H1 (cell line): ENCODE measurements around the gene VSTM4. TPM values are rescaled to one million over a fixed set of nuclear protein-coding genes. Genes with fewer than 3 reads are reported as not detected.

ENCODE experiments used
- CTCF ChIA-PET: fragments of 300-600 bp; sonication (Branson Sonifier 250); formaldehyde crosslinking; loops from one replicate; lab custom pipeline; 2021; ENCODE audit not compliant: partially characterized antibody; lab: Charles Lee
- POLR2A ChIA-PET: fragments of 300-600 bp; sonication (Branson Sonifier 250); formaldehyde crosslinking; loops from one replicate; lab custom pipeline; 2021; ENCODE audit warnings: inconsistent platforms; ENCODE audit not compliant: partially characterized antibody; lab: Charles Lee
- DNase-seq, 2 experiments: peaks; one replicate each; pipeline versions ENCODE4 v3.0.0 to v3.0.0-alpha.2; 2010 to 2022; ENCODE audit warnings: low spot score in 2 of 2, low read depth in 1 of 2, mixed read lengths in 1 of 2
- FAIRE-seq: peaks from 2 replicates; lab custom pipeline; 2011; peaks lifted over from hg19 to GRCh38; lab: Jason Lieb, UNC
- H2AFZ ChIP-seq: 2 replicates; pipeline ENCODE4 v1.8.1; 2012; ENCODE audit warnings: low read length, inconsistent platforms
- H2AK5ac ChIP-seq: 2 replicates; pipeline ENCODE4 v1.6.1; 2013; ENCODE audit warnings: low read depth, low read length
- H2BK120ac ChIP-seq: replicated peaks from 2 replicates; pipeline ENCODE3; 2013; ENCODE audit warnings: low read depth, low read length, inconsistent platforms
- H2BK12ac ChIP-seq: 2 replicates; pipeline ENCODE4 v1.6.1; 2013; ENCODE audit warnings: low read depth, low read length
- H2BK15ac ChIP-seq: 2 replicates; pipeline ENCODE4 v1.6.1; 2013; ENCODE audit warnings: low read length
- H2BK20ac ChIP-seq: 2 replicates; pipeline ENCODE4 v1.6.1; 2013; ENCODE audit warnings: low read length
- H2BK5ac ChIP-seq: 2 replicates; pipeline ENCODE4 v1.6.1; 2013; ENCODE audit warnings: low read depth, low read length
- H3K14ac ChIP-seq: 2 replicates; pipeline ENCODE4 v1.6.1; 2013; ENCODE audit warnings: inconsistent platforms; ENCODE audit not compliant: insufficient read length
- H3K18ac ChIP-seq: 2 replicates; pipeline ENCODE4 v1.6.1; 2013; ENCODE audit warnings: low read length; ENCODE audit errors: extremely low read depth
- H3K23ac ChIP-seq: 2 replicates; pipeline ENCODE4 v1.6.1; 2013; ENCODE audit warnings: inconsistent platforms; ENCODE audit not compliant: insufficient read length
- H3K23me2 ChIP-seq: 2 replicates; pipeline ENCODE4 v1.6.1; 2013; ENCODE audit warnings: low read depth, low read length
- H3K27ac ChIP-seq: 2 replicates; pipeline ENCODE4 v1.6.1; 2011; ENCODE audit warnings: low read depth, low read length, inconsistent platforms
- H3K27me3 ChIP-seq, 4 experiments: replicated peaks in 1 of 4; 1 replicate in 1 of 4; 2 replicates in 3 of 4; pipeline versions ENCODE4 v1.6.1 to v1.8.1; 2011 to 2013; ENCODE audit warnings: low read length in 3 of 4, mild to moderate bottlenecking in 3 of 4, inconsistent platforms in 2 of 4, mixed read lengths in 2 of 4, moderate library complexity in 1 of 4; ENCODE audit not compliant: control insufficient read depth in 3 of 4, insufficient read depth in 3 of 4; ENCODE audit errors: extremely low read depth in 1 of 4
- H3K36me3 ChIP-seq, 4 experiments: 2 replicates each; pipeline versions ENCODE4 v1.6.1 to v1.8.1; 2011 to 2013; ENCODE audit warnings: mild to moderate bottlenecking in 4 of 4, low read length in 3 of 4, moderate library complexity in 2 of 4, control low read depth in 1 of 4, inconsistent platforms in 1 of 4; ENCODE audit not compliant: insufficient read depth in 4 of 4, control insufficient read depth in 2 of 4
- H3K4ac ChIP-seq: replicated peaks from 2 replicates; pipeline ENCODE3; 2013; ENCODE audit warnings: low read length, low read depth, mixed read lengths, inconsistent platforms; ENCODE audit not compliant: insufficient read length
- H3K4me1 ChIP-seq, 4 experiments: replicated peaks in 1 of 4; 1 replicate in 1 of 4; 2 replicates in 3 of 4; pipeline versions ENCODE4 v1.6.1 to v1.8.1; 2011 to 2013; ENCODE audit warnings: low read length in 3 of 4, inconsistent platforms in 2 of 4, mixed read lengths in 1 of 4; ENCODE audit not compliant: insufficient read depth in 4 of 4, control insufficient read depth in 3 of 4
- H3K4me2 ChIP-seq, 2 experiments: 2 replicates each; pipeline versions ENCODE4 v1.6.1 to v1.8.1; 2011 to 2013; ENCODE audit warnings: low read depth in 2 of 2, low read length in 2 of 2, control low read depth in 1 of 2, inconsistent platforms in 1 of 2, mild to moderate bottlenecking in 1 of 2; ENCODE audit not compliant: insufficient read depth in 1 of 2
- H3K4me3 ChIP-seq, 4 experiments: fragments of 200-600, 300-600 bp in 1 of 4; sonication (generic), shearing (Covaris generic), sonication (Bioruptor Twin) in 1 of 4; 2 replicates each; pipeline versions ENCODE4 v1.5.1 to v1.8.1; 2011 to 2016; ENCODE audit warnings: low read length in 4 of 4, low read depth in 3 of 4, control low read depth in 2 of 4, inconsistent platforms in 2 of 4, mild to moderate bottlenecking in 2 of 4, mixed read lengths in 1 of 4, moderate library complexity in 1 of 4; ENCODE audit not compliant: insufficient read depth in 2 of 4; ENCODE audit errors: extremely low read depth in 1 of 4
- H3K56ac ChIP-seq: replicated peaks from 2 replicates; pipeline ENCODE3; 2013; ENCODE audit warnings: low read depth, mild to moderate bottlenecking, mixed read lengths, low read length, inconsistent platforms; ENCODE audit not compliant: insufficient read length
- H3K79me1 ChIP-seq: 2 replicates; pipeline ENCODE4 v1.6.1; 2013; ENCODE audit warnings: low read depth, low read length, control low read depth
- H3K79me2 ChIP-seq, 2 experiments: 2 replicates each; pipeline versions ENCODE4 v1.6.1 to v1.8.1; 2012 to 2013; ENCODE audit warnings: low read length in 2 of 2, mild to moderate bottlenecking in 2 of 2, inconsistent platforms in 1 of 2; ENCODE audit not compliant: insufficient read depth in 2 of 2, control insufficient read depth in 1 of 2
- H3K9ac ChIP-seq, 4 experiments: replicated peaks in 1 of 4; 1 replicate in 1 of 4; 2 replicates in 3 of 4; pipeline versions ENCODE4 v1.6.1 to v1.8.1; 2011 to 2013; ENCODE audit warnings: low read depth in 3 of 4, low read length in 3 of 4, control low read depth in 2 of 4, mild to moderate bottlenecking in 2 of 4, moderate library complexity in 2 of 4, inconsistent platforms in 1 of 4; ENCODE audit errors: extremely low read depth in 1 of 4
- H3K9me3 ChIP-seq, 2 experiments: 2 replicates each; pipeline versions ENCODE4 v1.6.1 to v1.8.1; 2012 to 2013; ENCODE audit warnings: mild to moderate bottlenecking in 2 of 2, moderate library complexity in 2 of 2, control low read depth in 1 of 2, inconsistent platforms in 1 of 2, low read depth in 1 of 2, low read length in 1 of 2, mixed read lengths in 1 of 2; ENCODE audit not compliant: insufficient read depth in 2 of 2
- H4K20me1 ChIP-seq, 2 experiments: replicated peaks in 1 of 2; 2 replicates each; pipeline versions ENCODE3 to v1.8.1; 2011 to 2013; ENCODE audit warnings: inconsistent platforms in 2 of 2, low read length in 2 of 2, mild to moderate bottlenecking in 1 of 2; ENCODE audit not compliant: insufficient read depth in 2 of 2, control insufficient read depth in 1 of 2
- H4K5ac ChIP-seq: 2 replicates; pipeline ENCODE4 v1.6.1; 2013; ENCODE audit warnings: low read length, low read depth, mixed read lengths, inconsistent platforms; ENCODE audit not compliant: insufficient read length
- H4K8ac ChIP-seq: 2 replicates; pipeline ENCODE4 v1.8.0; 2013; ENCODE audit warnings: mild to moderate bottlenecking, moderate library complexity, low read length, inconsistent platforms; ENCODE audit not compliant: insufficient read depth; ENCODE audit errors: extremely low read depth
- H4K91ac ChIP-seq: replicated peaks from 2 replicates; pipeline ENCODE3; 2013; ENCODE audit warnings: low read length, mixed read lengths, inconsistent platforms; ENCODE audit not compliant: insufficient read length
- BACH1 ChIP-seq: IDR thresholded peaks from 2 replicates; pipeline ENCODE4 v1.6.1; 2012; ENCODE audit warnings: low read length, improper control_type of control experiment
- CHD2 ChIP-seq: IDR thresholded peaks from 2 replicates; pipeline ENCODE4 v1.6.1; 2012; ENCODE audit warnings: low read length, improper control_type of control experiment
- EGR1 ChIP-seq: IDR thresholded peaks from 2 replicates; pipeline ENCODE4 v1.6.1; 2011; ENCODE audit warnings: low read depth, low read length, borderline replicate concordance
- EZH2 ChIP-seq: fragments of 200-600 bp; sonication (generic); IDR thresholded peaks from 2 replicates; pipeline ENCODE4 v1.7.1; 2012; ENCODE audit warnings: low read depth, mild to moderate bottlenecking, moderate library complexity, low read length, inconsistent platforms; ENCODE audit not compliant: severe bottlenecking
- FOSL1 ChIP-seq: IDR thresholded peaks from 2 replicates; pipeline ENCODE4 v1.6.1; 2011; ENCODE audit warnings: mild to moderate bottlenecking, low read depth, low read length, moderate library complexity; ENCODE audit not compliant: insufficient read depth
- GABPA ChIP-seq: IDR thresholded peaks from 2 replicates; pipeline ENCODE4 v1.6.1; 2011; ENCODE audit warnings: mild to moderate bottlenecking, low read length, moderate library complexity, borderline replicate concordance; ENCODE audit not compliant: insufficient read depth
- RAD21 ChIP-seq, 2 experiments: IDR thresholded peaks in 1 of 2; conservative IDR thresholded peaks in 1 of 2; 2 replicates each; pipeline ENCODE4 v1.6.1; 2011; ENCODE audit warnings: low read depth in 2 of 2, low read length in 2 of 2, improper control_type of control experiment in 1 of 2, inconsistent platforms in 1 of 2, mild to moderate bottlenecking in 1 of 2, moderate library complexity in 1 of 2
- RXRA ChIP-seq: IDR thresholded peaks from 2 replicates; pipeline ENCODE4 v1.6.1; 2011; ENCODE audit warnings: low read depth, mild to moderate bottlenecking, low read length, moderate library complexity; ENCODE audit not compliant: insufficient read depth
- WGBS, 2 experiments: shearing (Covaris generic) in 1 of 2; methylation state at CpG; one replicate each; pipeline versions ENCODE4 v1.1.6 to v1.1.7; 2013 to 2015; ENCODE audit warnings: low lambda C conversion rate in 2 of 2, mixed read lengths in 2 of 2, inconsistent platforms in 1 of 2, low coverage in 1 of 2, missing lambda C conversion rate in 1 of 2; ENCODE audit not compliant: insufficient replicate concordance in 2 of 2, insufficient coverage in 1 of 2, insufficient read length in 1 of 2; ENCODE audit errors: extremely low coverage in 1 of 2, missing lambda C conversion rate in 1 of 2; 5-methylcytosine and 5-hydroxymethylcytosine counted together
- polyA plus RNA-seq, 7 experiments: library from polyadenylated mRNA; depleted of rRNA in 3 of 7; stranded (reverse) in 5 of 7; unstranded in 2 of 7; fragments of >200 nt in 5 of 7; fragments of 200-250 nt in 2 of 7; gene quantifications; 1 replicate in 5 of 7; 2 replicates in 1 of 7; 4 replicates in 1 of 7; pipeline versions ENCODE4 v1.2.1 to v1.2.3, GENCODE V29; 2011 to 2013; ENCODE audit warnings: missing spikeins in 2 of 7, mixed read lengths in 2 of 7
- total RNA-seq: library from RNA; stranded (reverse); fragmentation: NEBNext Ultra II Directional; extraction: Animal tissue kit (Norgen Biotek cat#: 25700); gene quantifications from 2 replicates; pipeline ENCODE4 v1.2.1, GENCODE V29; 2021
- TF ChIP-seq, protein P1 (sequence below): IDR thresholded peaks from 2 replicates; pipeline ENCODE4 v1.6.1; 2012; ENCODE audit warnings: inconsistent platforms

VSTM4 gene
- total and polyA plus RNA-seq, 2 of the 8 experiments (the other 6 are each of a cell fraction or from before 2014, with no cell fraction given) = 0.48 to 0.73 TPM

DNA sequence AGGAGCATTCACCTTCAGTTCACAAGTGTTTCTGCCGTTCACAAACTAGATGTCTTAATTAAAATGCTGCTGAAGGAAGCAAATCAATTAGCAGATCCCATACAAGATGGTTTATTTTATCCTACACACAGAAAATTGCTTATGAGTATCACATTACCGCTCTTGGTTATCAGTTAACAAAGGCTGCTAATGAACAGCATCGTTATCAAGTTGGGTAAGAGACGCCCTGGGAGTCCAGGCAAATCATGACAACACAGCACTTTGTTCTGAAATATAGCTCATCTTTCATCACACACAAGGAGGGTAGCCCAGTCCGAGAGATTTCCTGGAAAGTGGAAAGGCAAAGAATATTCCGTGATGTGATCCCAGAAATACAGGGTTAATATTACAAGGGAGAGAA, 39.3 kb upstream of the VSTM4 start:
- H3K36me3 ChIP-seq = no peaks in the 10 kb centered on the region
- H3K79me1 ChIP-seq = no peaks in the 10 kb centered on the region
- TF ChIP-seq, protein P1, sequence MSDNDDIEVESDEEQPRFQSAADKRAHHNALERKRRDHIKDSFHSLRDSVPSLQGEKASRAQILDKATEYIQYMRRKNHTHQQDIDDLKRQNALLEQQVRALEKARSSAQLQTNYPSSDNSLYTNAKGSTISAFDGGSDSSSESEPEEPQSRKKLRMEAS = no peak
- no peak for TF ChIP-seq EGR1
- no peak for TF ChIP-seq FOSL1
- TF ChIP-seq CHD2 = no peak
- no peak for TF ChIP-seq EZH2
- no peak for TF ChIP-seq GABPA
- TF ChIP-seq RXRA = no peak
- TF ChIP-seq RAD21 (IDR thresholded peaks at IDR 0.05 in 1 of 2, conservative IDR thresholded peaks at IDR 0.05 in 1 of 2; ENCODE audit: low read depth in 2 of 2, low read length in 2 of 2) = no peak
- no peak for TF ChIP-seq BACH1
- TF ChIP-seq, all 59 proteins: peak for 0
- Histone ChIP-seq H3K9ac (no peak overlapping the region), H3K4ac (no peak overlapping the region), H2BK120ac (no peak overlapping the region), H2BK15ac (no peak overlapping the region), H2BK5ac (no peak overlapping the region), H3K4me3 (no peak overlapping the region), H2AK5ac (no peak overlapping the region), H3K14ac (no peak overlapping the region), H2BK12ac (no peak overlapping the region), H3K18ac (no peak overlapping the region), H2AFZ (no peak overlapping the region), H3K27me3 (no peaks in the 10 kb centered on the region), H3K9me3 (no peaks in the 10 kb centered on the region), H2BK20ac (no peak overlapping the region), H3K23ac (no peak overlapping the region), H4K91ac (no peak overlapping the region), H3K23me2 (no peaks in the 10 kb centered on the region), H3K4me1 (peaks cover 0 to 2% (median 0%) of the 10 kb centered on the region in 4 experiments; a peak in 1 of 7 replicates), H3K27ac (no peak overlapping the region), H4K8ac (no peak overlapping the region), H3K79me2 (no peaks in the 10 kb centered on the region), H4K5ac (no peak overlapping the region), H3K56ac (no peak overlapping the region), H4K20me1 (no peaks in the 10 kb centered on the region), H3K4me2 (no peak overlapping the region)
- ChIA-PET CTCF (interaction anchor here (1.2 to 5.0 kb wide), 2 partner anchors 10 to 198 kb away, joined by 3 to 27 read pairs; no protein-coding TSS in a partner anchor), POLR2A (no interaction called here)
- 94% methylated on average over 6 of the region's 6 CpGs; no CpG with 5 or more reads in 1 of the 2 experiments for WGBS, 2 experiments
- DNase-seq (no peak), FAIRE-seq (no peak)
